ENCODE measurements around the gene HOXA4.

HOXA4 gene

GRCh38 chr7:27143950-27144780, 13.6 kb upstream of the HOXA4 start:
- no CpG with 5 or more reads among the region's 40 CpGs for WGBS, 2 donors (ENCODE audit: extremely low coverage in 2 of 2, insufficient read length in 2 of 2, insufficient replicate concordance in 1 of 2)
- no peaks in the 10 kb centered on the region for H3K79me1 ChIP-seq (ENCODE audit: low read depth, low read length)
- peak overlapping the region; percentile 29 for H2AFZ ChIP-seq (ENCODE audit: low read length)

GRCh38 chr7:27143023-27143949, 12.7 kb upstream of the HOXA4 start, which contains the start of gene HOXA5:
Gene HOXA5, minus strand, starts transcription at chr7:27143681. Its CDS starts 74 bp downstream, at chr7:27143607.
- no peak within 1 kb of the TSS for H3K9ac ChIP-seq (ENCODE audit: low read depth, low read length, poor library complexity)
- H2BK15ac ChIP-seq (ENCODE audit: low read length): no peak within 1 kb of the TSS
- no peak within 1 kb of the TSS for H2BK12ac ChIP-seq (ENCODE audit: low read length)
- peak within 1 kb of the TSS; percentile 29 for H3K23ac ChIP-seq (ENCODE audit: low read depth, low read length, poor library complexity)
- peaks cover 3 to 18% of the 10 kb centered on the region in 2 donors for H3K9me3 ChIP-seq (replicated peaks in 1 of 2; ENCODE audit: control insufficient read depth in 2 of 2, insufficient read depth in 1 of 2, low read depth in 1 of 2, low read length in 2 of 2)
- H3K36me3 ChIP-seq (replicated peaks in 1 of 2; ENCODE audit: control insufficient read depth in 2 of 2, insufficient read depth in 2 of 2, low read length in 2 of 2): no peaks in the 10 kb centered on the region
- H3K4me3 ChIP-seq (ENCODE audit: low read length in 2 of 2): peak within 1 kb of the TSS; percentile 1 to 63
- H2BK120ac ChIP-seq (ENCODE audit: low read depth, low read length): no peak within 1 kb of the TSS
- H3K18ac ChIP-seq (ENCODE audit: low read length): no peak within 1 kb of the TSS
- DNase-seq (ENCODE audit: low spot score): peak; percentile 67
- peak within 1 kb of the TSS; percentile 23 for H3K14ac ChIP-seq (ENCODE audit: low read length)
- no peak within 1 kb of the TSS for H4K91ac ChIP-seq (ENCODE audit: low read depth, low read length, poor library complexity)
- WGBS, 2 donors (ENCODE audit: extremely low coverage in 2 of 2, insufficient read length in 2 of 2, insufficient replicate concordance in 1 of 2): no CpG with 5 or more reads among the region's 86 CpGs
- H3K4me1 ChIP-seq (ENCODE audit: control insufficient read depth in 2 of 2, insufficient read depth in 1 of 2, low read depth in 1 of 2, low read length in 2 of 2): no peaks in the 10 kb centered on the region
- H2BK5ac ChIP-seq (ENCODE audit: low read length): no peak within 1 kb of the TSS
- peak within 1 kb of the TSS; percentile 59 for H3K4me2 ChIP-seq (ENCODE audit: insufficient read depth, low read length, poor library complexity, severe bottlenecking)
- no peak within 1 kb of the TSS for H2AK5ac ChIP-seq (ENCODE audit: low read depth, low read length)
- H3K27ac ChIP-seq (replicated peaks; ENCODE audit: low read length): no peak within 1 kb of the TSS
- H3K79me1 ChIP-seq (ENCODE audit: low read depth, low read length): no peaks in the 10 kb centered on the region
- H3K4ac ChIP-seq (ENCODE audit: low read length): no peak within 1 kb of the TSS
- H2AFZ ChIP-seq (ENCODE audit: low read length): peak within 1 kb of the TSS; percentile 87
- no peak within 1 kb of the TSS for H4K8ac ChIP-seq (ENCODE audit: low read depth, low read length)
- peaks cover 66 to 100% (median 99%) of the 10 kb centered on the region in 3 experiments for H3K27me3 ChIP-seq (ENCODE audit: control insufficient read depth in 3 of 3, insufficient read depth in 3 of 3, low read depth in 1 of 3, low read length in 3 of 3)

More at GRCh38 chr7:27143950-27144780, 13.6 kb upstream of the HOXA4 start:
- no peak overlapping the region for H3K18ac ChIP-seq (ENCODE audit: low read length)
- H4K91ac ChIP-seq (ENCODE audit: low read depth, low read length, poor library complexity): no peak overlapping the region
- peaks cover 69 to 100% (median 99%) of the 10 kb centered on the region in 3 experiments for H3K27me3 ChIP-seq (ENCODE audit: control insufficient read depth in 3 of 3, insufficient read depth in 3 of 3, low read depth in 1 of 3, low read length in 3 of 3)
- no peak overlapping the region for H2BK12ac ChIP-seq (ENCODE audit: low read length)
- no peak overlapping the region for H2BK15ac ChIP-seq (ENCODE audit: low read length)
- H2AK5ac ChIP-seq (ENCODE audit: low read depth, low read length): no peak overlapping the region
- no peak overlapping the region for H3K4me3 ChIP-seq (ENCODE audit: low read length in 2 of 2)
- H3K4me2 ChIP-seq (ENCODE audit: insufficient read depth, low read length, poor library complexity, severe bottlenecking): no peak overlapping the region
- no peak overlapping the region for H3K4ac ChIP-seq (ENCODE audit: low read length)
- no peak overlapping the region for H3K27ac ChIP-seq (replicated peaks; ENCODE audit: low read length)
- H4K8ac ChIP-seq (ENCODE audit: low read depth, low read length): no peak overlapping the region
- no peak overlapping the region for H2BK5ac ChIP-seq (ENCODE audit: low read length)
- H3K23ac ChIP-seq (ENCODE audit: low read depth, low read length, poor library complexity): no peak overlapping the region
- no peak overlapping the region for H3K9ac ChIP-seq (ENCODE audit: low read depth, low read length, poor library complexity)
- peaks cover 3 to 20% of the 10 kb centered on the region in 2 donors for H3K9me3 ChIP-seq (replicated peaks in 1 of 2; ENCODE audit: control insufficient read depth in 2 of 2, insufficient read depth in 1 of 2, low read depth in 1 of 2, low read length in 2 of 2)
- no peaks in the 10 kb centered on the region for H3K4me1 ChIP-seq (ENCODE audit: control insufficient read depth in 2 of 2, insufficient read depth in 1 of 2, low read depth in 1 of 2, low read length in 2 of 2)
- H3K36me3 ChIP-seq (replicated peaks in 1 of 2; ENCODE audit: control insufficient read depth in 2 of 2, insufficient read depth in 2 of 2, low read length in 2 of 2): no peaks in the 10 kb centered on the region
- no peak for DNase-seq (ENCODE audit: low spot score)
- H3K14ac ChIP-seq (ENCODE audit: low read length): no peak overlapping the region
- H2BK120ac ChIP-seq (ENCODE audit: low read depth, low read length): no peak overlapping the region

- DNase-seq (ENCODE audit: low spot score): no peak
- peaks cover 59 to 100% (median 100%) of the 10 kb centered on the region in 3 experiments for H3K27me3 ChIP-seq (ENCODE audit: control insufficient read depth in 3 of 3, insufficient read depth in 3 of 3, low read depth in 1 of 3, low read length in 3 of 3)
- H3K9me3 ChIP-seq (replicated peaks in 1 of 2; ENCODE audit: control insufficient read depth in 2 of 2, insufficient read depth in 1 of 2, low read depth in 1 of 2, low read length in 2 of 2): peaks cover 3 to 14% of the 10 kb centered on the region in 2 donors
- no peak overlapping the region for H2BK5ac ChIP-seq (ENCODE audit: low read length)
- no peaks in the 10 kb centered on the region for H3K4me1 ChIP-seq (ENCODE audit: control insufficient read depth in 2 of 2, insufficient read depth in 1 of 2, low read depth in 1 of 2, low read length in 2 of 2)
- H3K14ac ChIP-seq (ENCODE audit: low read length): no peak overlapping the region
- WGBS, 2 donors (ENCODE audit: extremely low coverage in 2 of 2, insufficient read length in 2 of 2, insufficient replicate concordance in 1 of 2): no CpG with 5 or more reads among the region's 29 CpGs
- H3K36me3 ChIP-seq (replicated peaks in 1 of 2; ENCODE audit: control insufficient read depth in 2 of 2, insufficient read depth in 2 of 2, low read length in 2 of 2): no peaks in the 10 kb centered on the region
- peak overlapping the region; percentile 87 for H2AFZ ChIP-seq (ENCODE audit: low read length)
- H4K91ac ChIP-seq (ENCODE audit: low read depth, low read length, poor library complexity): no peak overlapping the region
- H2BK120ac ChIP-seq (ENCODE audit: low read depth, low read length): no peak overlapping the region
- H3K79me1 ChIP-seq (ENCODE audit: low read depth, low read length): no peaks in the 10 kb centered on the region
- no peak overlapping the region for H3K18ac ChIP-seq (ENCODE audit: low read length)
- H3K23ac ChIP-seq (ENCODE audit: low read depth, low read length, poor library complexity): peak overlapping the region; percentile 29
- H3K4me2 ChIP-seq (ENCODE audit: insufficient read depth, low read length, poor library complexity, severe bottlenecking): peak overlapping the region; percentile 59
- H3K4ac ChIP-seq (ENCODE audit: low read length): no peak overlapping the region
- no peak overlapping the region for H2BK15ac ChIP-seq (ENCODE audit: low read length)
- no peak overlapping the region for H3K4me3 ChIP-seq (ENCODE audit: low read length in 2 of 2)
- H3K27ac ChIP-seq (replicated peaks; ENCODE audit: low read length): no peak overlapping the region
- no peak overlapping the region for H4K8ac ChIP-seq (ENCODE audit: low read depth, low read length)
- no peak overlapping the region for H2BK12ac ChIP-seq (ENCODE audit: low read length)
- H3K9ac ChIP-seq (ENCODE audit: low read depth, low read length, poor library complexity): no peak overlapping the region
- H2AK5ac ChIP-seq (ENCODE audit: low read depth, low read length): no peak overlapping the region
Measured at GRCh38 chr7:27142580-27143022, 12.0 kb upstream of the HOXA4 start.

Measured in neuronal stem cell (in vitro differentiated cells).